Activated CD8-positive, alpha-beta T cell treated with anti-CD3 and anti-CD28 coated beads for 36 hours (primary cell): ENCODE measurements around the gene ZNF133. TPM values are rescaled to one million over a fixed set of nuclear protein-coding genes. Genes with fewer than 3 reads are reported as not detected.

Experiments
- ATAC-seq: fragments of 200-7000 bp; cut with Tn5 transposase; one replicate; pipeline ENCODE4 v1.10.0; 2021; ENCODE audit warnings: mild to moderate bottlenecking, moderate library complexity
- CTCF ChIA-PET: fragments of 350-600 bp; sonication (Branson Sonifier 250); formaldehyde crosslinking; loops from one replicate; lab custom pipeline; 2021; ENCODE audit warnings: antibody characterized with exemption; lab: Charles Lee
- POLR2A ChIA-PET: fragments of 350-600 bp; sonication (Branson Sonifier 250); formaldehyde crosslinking; loops from one replicate; lab custom pipeline; 2021; ENCODE audit warnings: antibody characterized with exemption; lab: Charles Lee
- DNase-seq: peaks from one replicate; pipeline ENCODE4 v3.0.0-alpha.2; 2020
- H3K27ac Mint-ChIP-seq: one replicate; pipeline ENCODE4 v1.8.0; 2021; ENCODE audit warnings: mild to moderate bottlenecking, mixed read lengths
- H3K27me3 Mint-ChIP-seq: one replicate; pipeline ENCODE4 v1.8.0; 2021; ENCODE audit warnings: mixed read lengths
- H3K36me3 Mint-ChIP-seq: one replicate; pipeline ENCODE4 v1.8.0; 2021; ENCODE audit warnings: low read depth, mixed read lengths
- H3K4me1 Mint-ChIP-seq: one replicate; pipeline ENCODE4 v1.8.0; 2021; ENCODE audit warnings: low read depth, mixed read lengths
- H3K4me3 Mint-ChIP-seq: one replicate; pipeline ENCODE4 v1.8.0; 2021; ENCODE audit warnings: mild to moderate bottlenecking, moderate library complexity, mixed read lengths
- H3K9me3 Mint-ChIP-seq: one replicate; pipeline ENCODE4 v1.8.0; 2021; ENCODE audit warnings: mixed read lengths
- CTCF ChIP-seq: fragments of 200-600 bp; IDR thresholded peaks from one replicate; pipeline ENCODE4 v1.8.0; 2022; ENCODE audit warnings: antibody characterized with exemption, mild to moderate bottlenecking
- intact Hi-C: fragments of 100-400 bp; cut with micrococcal nuclease; formaldehyde crosslinking; loops from one replicate; pipeline ENCODE4 v1.10.0; 2022
- total RNA-seq, 2 experiments: library from RNA; stranded (reverse); gene quantifications; one replicate each; pipeline ENCODE4 v1.2.3, GENCODE V29; 2021

ZNF133 gene
- total RNA-seq, 2 experiments from 2014 or later: 8.0 TPM

GRCh38 chr20:18252597-18253451 lies 35.5 kb upstream of the ZNF133 start:
- Mint-ChIP-seq H3K4me1 (no peaks in the 10 kb centered on the region), H3K4me3 (no peak overlapping the region), H3K36me3 (no peaks in the 10 kb centered on the region), H3K9me3 (no peaks in the 10 kb centered on the region), H3K27ac (no peak overlapping the region), H3K27me3 (no peaks in the 10 kb centered on the region)
- DNase-seq (no peak), ATAC-seq (no peak)
- TF ChIP-seq CTCF: no peak
- POLR2A ChIA-PET: no interaction called here
- intact Hi-C loops: no loop called here
- CTCF ChIA-PET: no interaction called here

- Mint-ChIP-seq H3K4me3 (no peak overlapping the region), H3K36me3 (no peaks in the 10 kb centered on the region), H3K9me3 (no peaks in the 10 kb centered on the region), H3K4me1 (no peaks in the 10 kb centered on the region), H3K27ac (no peak overlapping the region), H3K27me3 (no peaks in the 10 kb centered on the region)
- no peak for ATAC-seq
- DNase-seq: no peak
- ChIA-PET POLR2A (no interaction called here), CTCF (no interaction called here)
- intact Hi-C loops: no loop called here
- no peak for TF ChIP-seq CTCF
These were observed 33.7 kb upstream of the ZNF133 start for GRCh38 chr20:18254615-18255014.

GRCh38 chr20:18255526-18255925 lies 32.8 kb upstream of the ZNF133 start:
- intact Hi-C loops: no loop called here
- Mint-ChIP-seq H3K4me1 (no peaks in the 10 kb centered on the region), H3K27ac (no peak overlapping the region), H3K9me3 (no peaks in the 10 kb centered on the region), H3K27me3 (peaks cover 2% of the 10 kb centered on the region), H3K36me3 (no peaks in the 10 kb centered on the region), H3K4me3 (no peak overlapping the region)
- CTCF ChIA-PET: interaction anchor here (1.1 kb wide), 1 partner anchor 31 kb away, joined by 3 read pairs; no protein-coding TSS in a partner anchor
- ATAC-seq (no peak), DNase-seq (no peak)
- POLR2A ChIA-PET: interaction anchor here (0.8 kb wide), 1 partner anchor 32 kb away, joined by 4 read pairs; no protein-coding TSS in a partner anchor
- TF ChIP-seq CTCF: no peak

GRCh38 chr20:18256440-18257090 lies 31.8 kb upstream of the ZNF133 start:
- H3K9me3 Mint-ChIP-seq: no peaks in the 10 kb centered on the region
- POLR2A ChIA-PET: no interaction called here
- TF ChIP-seq CTCF: no peak
- intact Hi-C loops: no loop called here
- no peak overlapping the region for H3K27ac Mint-ChIP-seq
- no peaks in the 10 kb centered on the region for H3K36me3 Mint-ChIP-seq
- DNase-seq (no peak), ATAC-seq (no peak)
- CTCF ChIA-PET: no interaction called here
- H3K4me1 Mint-ChIP-seq: no peaks in the 10 kb centered on the region
- peaks cover 2% of the 10 kb centered on the region for H3K27me3 Mint-ChIP-seq
- H3K4me3 Mint-ChIP-seq: no peak overlapping the region
